ENCODE results near the gene GALNT9. TPM values are rescaled to one million over a fixed set of nuclear protein-coding genes. Genes with fewer than 3 reads are reported as not detected.

The GALNT9 gene
- total RNA-seq, 1 experiment from 2014 or later, result 2.6 TPM

DNA sequence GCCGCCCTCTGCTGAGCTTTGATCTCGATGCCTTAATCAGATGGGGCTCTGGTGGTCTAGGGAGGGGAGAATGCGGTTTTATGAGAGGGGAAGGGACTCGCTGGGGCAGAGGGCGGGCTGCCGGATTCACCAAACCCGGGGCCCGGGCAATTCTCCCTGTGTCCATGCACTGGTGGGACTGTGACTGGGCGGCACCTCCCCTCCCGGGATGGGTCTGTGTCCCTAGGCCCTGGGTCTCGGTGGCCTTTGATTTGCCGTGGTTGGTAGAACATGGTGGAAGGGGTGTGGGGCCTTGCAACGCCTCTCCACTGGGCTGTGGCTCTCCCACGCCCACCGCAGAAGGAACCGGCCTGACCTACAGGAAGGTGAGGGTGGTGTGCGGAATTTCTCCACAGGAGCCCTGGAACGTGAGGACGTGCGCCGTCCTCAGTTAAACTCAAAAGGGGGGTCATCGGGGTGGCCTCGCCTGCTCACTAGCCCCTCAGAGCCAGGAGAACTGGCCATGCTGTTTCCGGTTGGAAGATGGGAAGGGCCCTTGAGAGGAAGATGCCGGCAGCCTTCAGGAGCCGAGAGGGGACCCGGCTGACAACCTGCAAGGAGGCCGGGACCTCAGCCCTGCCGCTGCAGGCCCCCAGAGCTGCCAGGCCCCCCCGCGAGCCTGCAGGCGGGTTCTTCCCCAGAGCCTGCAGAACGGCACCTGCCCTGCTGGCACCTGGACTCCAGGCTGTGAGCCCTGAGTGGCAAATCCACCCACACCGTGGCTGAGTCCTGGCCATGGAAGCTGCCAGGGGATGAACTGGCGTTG lies 141.5 kb downstream of the GALNT9 start:
- H3K4me2 ChIP-seq (ENCODE audit: low read length), result no peak overlapping the region
- intact Hi-C loops (cut with micrococcal nuclease), result no loop called here
- no peak for DNase-seq (ENCODE audit: low read depth, low spot score)
- no peak overlapping the region for H3K27ac ChIP-seq (ENCODE audit: low read depth, low read length)
- no TSS peak for BruUV-seq (replicated peaks)
- no peak overlapping the region for H2AFZ ChIP-seq (ENCODE audit: low read depth, low read length, poor library complexity, severe bottlenecking)
- ChIA-PET RAD21 (ENCODE audit: low non-redundant PET in 1 of 2, low total read pairs in 2 of 2, uncharacterized antibody in 2 of 2, unreplicated experiment in 2 of 2) (no interaction called here), CTCF (no interaction called here), POLR2A (no interaction called here)
- H3K9ac ChIP-seq (ENCODE audit: low read length), result no peak overlapping the region
- H4K20me1 ChIP-seq (ENCODE audit: insufficient read depth), result no peaks in the 10 kb centered on the region
- no peak for ATAC-seq
- H3K4me1 ChIP-seq (ENCODE audit: control insufficient read depth in 1 of 2, insufficient read depth in 2 of 2, low read length in 2 of 2), result peaks cover 7 to 22% of the 10 kb centered on the region in 2 experiments
- H3K9me3 ChIP-seq (ENCODE audit: control insufficient read depth in 1 of 2, insufficient read depth in 1 of 2, low read depth in 1 of 2, low read length in 2 of 2), result peaks cover 0 to 3% of the 10 kb centered on the region in 2 experiments; a peak in 1 of 4 replicates
- no peaks in the 10 kb centered on the region for H3K36me3 ChIP-seq (ENCODE audit: control insufficient read depth in 1 of 2, insufficient read depth in 2 of 2, low read length in 2 of 2)
- H3K4me3 ChIP-seq (replicated peaks in 1 of 2; ENCODE audit: low read depth in 1 of 2, low read length in 2 of 2), result no peak overlapping the region
- H3K79me2 ChIP-seq (ENCODE audit: insufficient read depth, low read length), result no peaks in the 10 kb centered on the region
- no peaks in the 10 kb centered on the region for H3K9me2 ChIP-seq (ENCODE audit: insufficient read depth)
- no peak for TF ChIP-seq ELF1 (IDR thresholded peaks at IDR 0.05; ENCODE audit: borderline replicate concordance, low read depth)
- TF ChIP-seq FOSL1 (IDR thresholded peaks at IDR 0.05; ENCODE audit: low read depth), result no peak
- TF ChIP-seq SIN3A (IDR thresholded peaks at IDR 0.05; ENCODE audit: low read depth), result no peak
- no peak for TF ChIP-seq EZH2phosphoT487 (IDR thresholded peaks at IDR 0.05; ENCODE audit: borderline replicate concordance)
- no peak for TF ChIP-seq CTCF (IDR thresholded peaks at IDR 0.05 in 2 of 3, conservative IDR thresholded peaks at IDR 0.05 in 1 of 3; ENCODE audit: borderline replicate concordance in 1 of 3, insufficient read depth in 1 of 3, low read depth in 2 of 3, low read length in 2 of 3)
- TF ChIP-seq CEBPB (IDR thresholded peaks at IDR 0.05; ENCODE audit: low read depth), result no peak
- no peak for TF ChIP-seq ZBTB33 (IDR thresholded peaks at IDR 0.05; ENCODE audit: extremely low read depth, insufficient replicate concordance, low read length)
- TF ChIP-seq SRF (IDR thresholded peaks at IDR 0.05; ENCODE audit: low read depth), result no peak
- TF ChIP-seq RAD21 (IDR thresholded peaks at IDR 0.05; ENCODE audit: low read depth), result no peak
- no peak for TF ChIP-seq CBX3 (IDR thresholded peaks at IDR 0.05; ENCODE audit: low read depth)
- no peak for TF ChIP-seq POLR2A (IDR thresholded peaks at IDR 0.05; ENCODE audit: borderline replicate concordance, extremely low read depth, insufficient read depth, insufficient read length)
- TF ChIP-seq YY1 (IDR thresholded peaks at IDR 0.05; ENCODE audit: extremely low read depth, insufficient replicate concordance, low read depth, low read length), result no peak
- 0 out of 2 replicates have a peak, but pooled peaks cover 6% of the 10 kb centered on the region for H3K27me3 ChIP-seq (ENCODE audit: insufficient read depth, low read length)

Measured in HCT116 (cell line).